GM19328 (cell line): Measurements from ENCODE around the gene MBD6.
"Not testable (repeated sequence)": the region's sequence is repeated elsewhere in the genome, so short reads cannot be mapped to it uniquely, and the experiment has no call there.

Source experiments
- ATAC-seq: cut with Tn5 transposase; IDR thresholded peaks from one replicate; pipeline ENCODE4 v1.9.1; 2021; ENCODE audit warnings: mild to moderate bottlenecking, moderate library complexity; ENCODE audit not compliant: unreplicated experiment

MBD6 gene

DNA sequence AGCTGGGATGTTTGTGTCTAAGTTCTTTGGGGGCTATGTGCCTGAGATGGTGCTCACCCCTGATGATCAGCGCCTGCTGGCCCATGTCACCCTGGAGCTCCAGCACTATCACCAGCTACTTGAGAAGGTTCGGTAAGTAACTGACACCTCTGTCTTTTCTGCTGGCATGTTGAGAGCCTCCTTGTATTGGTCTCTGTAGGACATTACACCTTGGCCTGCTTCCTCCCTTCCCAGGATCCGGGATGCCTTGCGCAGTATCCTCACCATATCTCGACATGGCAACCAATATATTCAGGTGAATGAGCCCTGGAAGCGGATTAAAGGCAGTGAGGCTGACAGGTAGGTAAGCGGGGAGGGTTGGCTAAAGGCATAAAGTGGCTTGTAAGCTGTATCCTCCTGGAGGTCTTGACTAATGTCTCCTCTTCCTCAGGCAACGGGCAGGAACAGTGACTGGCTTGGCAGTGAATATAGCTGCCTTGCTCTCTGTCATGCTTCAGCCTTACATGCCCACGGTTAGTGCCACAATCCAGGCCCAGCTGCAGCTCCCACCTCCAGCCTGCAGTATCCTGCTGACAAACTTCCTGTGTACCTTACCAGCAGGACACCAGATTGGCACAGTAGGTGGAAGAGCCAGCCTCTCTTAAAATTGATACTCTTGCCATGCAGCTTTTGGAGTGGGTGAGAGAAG, 7.8 kb upstream of the MBD6 start:
- no peak for ATAC-seq

DNA sequence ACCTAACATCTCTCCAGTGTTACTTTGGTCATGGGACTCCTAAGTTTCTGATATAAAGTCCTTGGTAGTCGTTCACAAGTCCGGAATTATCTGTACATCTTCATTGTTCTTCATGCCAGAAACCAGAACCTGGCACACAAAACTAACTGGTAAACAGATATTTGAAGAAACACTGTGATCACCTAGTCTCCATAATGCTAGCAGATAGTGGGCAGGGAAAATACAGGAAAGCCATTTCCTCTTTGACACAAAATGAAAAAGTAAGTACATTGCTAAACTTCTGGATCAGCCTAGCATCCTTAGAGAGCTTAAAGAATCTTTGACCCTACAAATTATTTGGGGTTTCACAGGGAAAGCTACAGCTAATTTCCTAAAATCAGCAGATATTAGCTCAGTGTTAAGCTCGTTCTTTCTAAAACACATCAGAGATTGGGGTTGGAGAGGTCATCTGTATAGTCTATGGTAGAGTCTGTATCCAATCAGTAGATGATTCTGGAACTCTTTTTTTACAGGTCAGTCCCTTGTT, 7.2 kb upstream of the MBD6 start:
- ATAC-seq = no peak

DNA sequence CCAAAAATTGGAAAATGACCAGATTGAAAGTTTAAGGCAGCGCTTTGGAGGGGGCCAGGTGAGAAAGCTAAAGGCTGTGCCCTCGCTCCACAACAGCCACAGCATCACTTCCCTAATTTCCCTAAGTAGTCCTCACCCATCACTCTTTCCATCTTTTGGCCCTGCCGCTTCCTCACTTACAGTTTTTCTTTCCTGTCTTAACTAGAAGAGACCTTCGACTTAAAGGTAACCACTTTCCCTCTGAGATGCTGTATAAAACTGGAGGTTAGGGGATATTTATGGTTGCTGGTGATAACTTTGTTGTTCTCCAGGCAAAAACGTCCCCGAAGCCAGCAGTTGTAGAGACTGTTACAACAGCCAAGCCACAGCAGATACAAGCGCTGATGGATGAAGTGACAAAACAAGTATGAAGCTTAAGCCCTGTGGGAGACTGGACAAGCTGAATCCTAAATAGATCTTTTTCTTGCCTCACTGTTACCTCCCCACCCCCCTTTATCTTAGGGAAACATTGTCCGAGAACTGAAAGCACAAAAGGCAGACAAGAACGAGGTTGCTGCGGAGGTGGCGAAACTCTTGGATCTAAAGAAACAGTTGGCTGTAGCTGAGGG, 6.6 kb upstream of the MBD6 start:
- no peak for ATAC-seq

DNA sequence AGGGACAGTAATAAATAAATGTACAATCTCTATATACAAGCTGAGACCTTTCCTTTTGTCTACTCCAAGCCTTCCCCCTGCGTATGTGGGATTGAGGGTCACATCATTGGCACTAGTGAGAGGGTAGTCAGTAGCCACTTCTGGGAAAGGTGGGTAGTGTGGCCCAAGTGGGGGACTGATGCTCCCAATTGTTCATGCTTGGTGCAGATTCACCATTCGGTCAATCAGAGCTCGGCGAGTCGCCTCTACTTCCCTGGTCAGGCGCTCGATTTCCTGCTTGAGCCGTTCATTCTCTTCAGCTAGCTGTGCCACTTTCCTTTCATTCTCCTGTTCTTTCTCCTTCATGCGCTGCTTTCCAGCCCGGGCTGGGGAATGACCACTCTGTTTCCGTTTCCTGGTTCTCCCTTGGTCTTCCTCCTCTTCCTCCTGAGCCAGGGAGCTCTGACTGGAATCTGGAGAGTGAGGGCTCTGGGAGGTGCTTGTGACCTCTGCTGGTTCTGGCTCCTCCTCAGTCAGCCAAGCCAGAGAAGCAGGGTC, 5.9 kb upstream of the MBD6 start:
- no peak for ATAC-seq

DNA sequence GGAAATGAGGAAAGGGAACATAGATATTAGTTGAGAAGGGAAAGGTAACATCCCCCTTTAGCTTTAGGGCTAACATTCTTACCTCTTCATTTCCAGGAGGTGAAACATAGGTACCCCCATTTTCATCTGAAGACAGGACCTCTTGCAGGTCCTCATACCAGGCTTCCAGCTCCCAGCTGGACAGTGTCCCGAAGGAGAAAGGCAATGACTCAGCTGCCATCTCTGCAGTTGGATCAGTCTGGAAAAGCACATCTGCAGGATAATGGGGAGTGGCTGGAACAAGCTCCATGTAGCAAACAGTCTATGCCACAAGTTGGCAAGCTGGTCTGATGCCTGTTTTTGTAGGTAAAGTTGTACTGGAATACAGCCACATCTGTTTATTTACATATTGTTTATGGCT, 5.4 kb upstream of the MBD6 start:
- no peak for ATAC-seq

DNA sequence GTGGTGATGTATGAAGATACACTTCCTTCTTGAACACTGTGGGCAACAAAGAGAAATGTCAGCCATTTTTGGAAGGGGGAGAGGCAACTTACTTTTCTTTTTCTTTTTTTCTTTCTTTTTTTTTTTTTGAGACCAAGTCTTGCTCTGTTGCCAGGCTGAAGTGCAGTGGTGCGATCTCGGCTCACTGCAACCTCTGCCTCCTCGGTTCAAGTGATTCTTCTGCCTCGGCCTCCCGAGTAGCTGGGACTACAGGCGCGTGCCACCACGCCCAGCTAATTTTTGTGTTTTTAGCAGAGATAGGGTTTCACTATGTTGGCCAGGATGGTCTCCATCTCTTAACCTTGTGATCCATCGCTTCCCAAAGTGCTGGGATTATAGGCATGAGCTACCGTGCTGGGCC, 4.9 kb upstream of the MBD6 start:
- not testable (repeated sequence) for ATAC-seq

DNA sequence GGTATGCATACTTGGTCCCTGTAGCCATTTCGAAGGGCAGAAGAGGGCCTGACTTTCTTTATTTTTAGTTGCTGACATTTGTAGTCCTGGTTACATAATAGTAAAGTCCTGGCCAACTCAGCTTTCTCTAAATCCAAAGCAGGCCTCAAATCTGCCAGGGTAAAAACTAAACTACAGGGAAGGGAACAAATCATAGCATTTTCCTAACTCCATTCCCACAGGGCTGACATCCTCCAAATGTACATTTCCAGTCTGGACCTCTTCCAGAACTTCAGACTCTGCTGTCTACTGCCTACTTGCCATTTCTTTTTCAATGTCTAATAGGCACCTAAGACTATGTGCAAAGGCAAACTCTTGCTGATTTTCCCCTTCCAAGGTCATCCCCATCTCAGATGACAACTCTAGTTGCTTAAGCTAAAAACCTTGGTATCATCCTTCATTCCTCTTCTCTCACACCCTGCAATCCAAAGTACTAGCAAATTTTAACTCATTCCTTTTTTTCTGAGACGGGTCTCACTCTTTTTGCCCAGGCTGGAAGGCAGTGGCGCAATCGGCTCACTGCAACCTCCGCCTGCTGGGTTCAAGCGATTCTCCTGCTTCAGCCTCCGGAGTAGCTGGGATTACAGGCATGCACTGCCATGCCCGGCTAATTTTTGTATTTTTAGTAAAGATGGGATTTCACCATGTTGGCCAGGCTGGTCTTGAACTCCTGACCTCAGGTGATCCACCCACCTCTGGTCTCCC, 4.3 kb upstream of the MBD6 start:
- ATAC-seq = no peak

DNA sequence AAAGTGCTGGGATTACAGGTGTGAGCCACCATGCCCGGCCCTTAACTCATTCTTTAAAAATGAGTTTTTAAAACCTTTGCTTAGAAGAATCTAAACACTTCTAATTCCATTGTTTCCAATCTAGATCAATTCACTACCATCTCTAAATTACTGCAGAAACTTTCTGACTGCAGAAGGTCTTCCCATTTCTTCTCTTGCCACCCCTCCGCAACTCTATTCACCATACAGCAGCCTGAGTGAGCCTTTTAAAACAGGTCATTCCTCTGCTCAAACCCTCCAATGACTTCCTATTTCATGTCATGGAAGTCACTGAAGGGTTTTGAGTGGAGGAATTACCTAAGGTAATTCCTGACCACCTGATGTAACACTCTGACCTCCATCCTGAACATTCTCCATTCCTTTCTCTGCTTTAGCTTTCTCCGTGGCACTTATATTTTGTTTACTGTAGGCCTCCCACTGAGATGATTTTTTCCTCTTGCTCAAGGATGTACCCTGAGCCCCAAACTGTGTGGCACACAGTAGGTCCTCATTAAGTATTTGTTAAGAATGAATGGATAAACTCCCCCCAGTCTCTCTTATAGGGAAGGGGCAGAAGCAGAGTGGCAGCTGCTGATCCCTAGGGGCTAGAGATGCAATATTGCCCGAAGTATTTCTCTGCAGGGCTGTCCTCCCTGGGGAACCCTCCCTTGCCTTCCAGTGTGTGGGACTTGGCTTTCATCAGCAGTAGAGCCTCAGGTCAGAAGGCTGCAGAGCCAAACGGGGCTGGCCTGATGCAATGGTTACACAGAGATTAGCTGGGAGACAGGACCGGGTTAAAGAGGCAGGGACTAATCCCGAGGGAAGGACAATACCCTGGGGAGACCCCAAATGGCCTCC, 3.5 kb upstream of the MBD6 start:
- no peak for ATAC-seq

DNA sequence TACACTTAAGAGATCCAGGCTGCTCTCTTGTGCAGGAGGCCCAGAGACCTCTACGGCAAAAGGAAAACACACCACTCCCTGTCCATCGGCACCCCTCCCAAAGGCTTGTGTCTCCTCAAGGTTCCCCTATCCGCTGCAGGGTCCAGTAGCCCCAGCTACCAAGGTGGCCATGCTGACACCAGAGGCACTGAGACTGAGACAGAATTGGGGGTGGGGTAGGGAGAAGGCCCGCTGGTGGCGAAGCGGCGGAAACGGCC, 2.9 kb upstream of the MBD6 start:
- ATAC-seq = no peak

DNA sequence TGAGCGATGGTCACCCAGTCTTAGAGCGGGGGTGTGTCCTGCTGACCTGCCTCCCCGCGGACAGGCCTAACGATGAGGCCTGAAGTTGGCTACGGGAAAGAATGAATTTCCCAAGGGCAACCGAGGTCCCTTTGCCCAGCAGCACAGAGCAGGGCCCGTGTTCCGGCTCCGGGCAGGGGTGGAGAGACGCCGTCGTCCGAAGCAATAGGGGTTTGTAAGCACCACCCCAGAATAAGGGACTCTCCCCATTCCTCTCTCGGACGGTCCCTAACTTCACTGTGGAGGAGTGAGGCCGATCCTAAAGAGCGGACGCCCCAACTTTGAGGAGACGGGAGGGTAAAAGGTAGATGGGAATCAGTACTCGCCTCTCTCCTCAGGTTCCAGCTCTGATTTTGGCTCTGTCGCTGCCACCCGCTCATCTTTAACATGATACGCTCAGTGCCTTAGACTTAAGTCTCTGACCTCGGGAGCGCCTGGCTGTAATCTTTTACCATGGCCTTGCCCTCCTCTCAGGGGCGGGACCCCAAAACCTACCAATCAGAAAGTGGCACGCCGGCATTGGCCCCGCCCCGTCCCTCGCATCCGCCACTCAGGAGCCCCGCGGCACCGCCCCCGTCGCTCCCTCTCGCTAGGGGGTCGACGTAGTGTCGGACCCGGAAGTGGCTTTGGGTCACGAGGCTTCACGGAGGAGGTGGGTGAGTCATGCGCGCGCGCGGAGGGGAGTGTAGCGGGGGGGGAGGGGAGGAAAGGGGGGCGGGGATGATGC, 2.4 kb upstream of the MBD6 start, which contains the start of gene DDIT3:
Gene DDIT3, minus strand, starts transcription at position 462 of the 766 bp plus-strand sequence. CDS start 3,108 bp downstream, outside the sequence.
- peak; percentile 61 for ATAC-seq

DNA sequence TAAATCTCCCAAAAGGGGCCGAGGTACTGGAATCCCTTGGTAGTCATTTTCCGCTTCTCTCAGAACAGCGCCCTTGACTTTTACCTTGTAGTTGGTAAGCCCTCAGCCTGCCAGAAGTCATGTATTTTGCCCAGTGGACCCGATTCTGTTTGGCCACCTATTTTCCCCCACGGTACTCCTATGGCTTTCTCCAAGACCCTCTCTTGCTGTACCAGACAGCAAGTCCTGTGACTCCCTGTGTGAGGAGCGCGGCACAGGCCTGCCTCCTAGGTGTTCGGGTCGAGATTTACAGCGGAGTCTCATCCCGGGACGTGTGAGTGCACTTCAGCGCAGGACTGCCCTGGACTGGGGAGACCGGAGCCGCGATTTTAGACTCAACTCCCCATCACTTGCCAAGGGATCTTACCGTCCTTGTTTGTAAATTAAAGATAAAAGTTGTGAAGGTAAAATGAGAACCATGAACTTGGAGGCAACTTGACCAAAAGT, 1.1 kb upstream of the MBD6 start:
- no peak for ATAC-seq

DNA sequence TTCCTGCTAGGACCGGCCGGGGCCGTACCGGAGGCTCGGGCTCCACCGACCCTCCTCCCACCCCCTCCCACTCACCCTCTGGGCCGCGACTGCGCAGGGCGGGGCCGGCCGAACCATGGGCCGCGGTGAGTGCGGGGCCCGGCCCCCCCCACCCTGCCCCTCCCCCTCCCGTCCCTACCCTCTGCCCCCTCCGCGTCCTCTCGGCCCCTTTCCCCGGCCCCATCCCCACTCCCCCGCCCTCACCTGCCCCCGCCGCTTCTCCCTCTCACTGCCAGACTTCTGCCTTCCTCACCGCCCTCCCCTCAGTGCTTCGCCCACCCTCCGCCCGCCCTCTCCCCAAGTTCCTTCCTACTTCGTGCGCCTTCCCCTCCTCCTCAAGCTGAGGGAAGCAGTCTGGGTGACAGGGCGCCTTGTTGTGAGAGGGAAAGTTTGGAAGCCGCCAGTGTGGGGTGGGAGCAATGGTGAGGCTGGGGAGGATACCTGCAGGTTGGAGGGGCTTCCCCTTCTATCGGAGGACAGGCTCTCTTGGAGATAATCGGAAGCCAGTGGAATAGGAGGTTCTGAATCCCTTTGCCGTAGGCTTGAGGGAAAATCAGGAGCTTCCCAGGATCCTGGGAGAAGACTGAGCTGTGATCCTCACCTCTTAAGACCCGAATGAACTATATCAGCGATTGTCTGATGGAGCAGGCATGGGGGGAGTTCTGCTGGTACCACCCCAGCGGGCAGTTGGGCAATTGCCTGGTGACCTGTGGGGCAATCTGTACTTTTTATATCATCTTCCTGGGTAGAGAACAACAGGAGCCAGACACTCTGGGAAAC, 472 bp downstream of the MBD6 start:
- no peak for ATAC-seq

DNA sequence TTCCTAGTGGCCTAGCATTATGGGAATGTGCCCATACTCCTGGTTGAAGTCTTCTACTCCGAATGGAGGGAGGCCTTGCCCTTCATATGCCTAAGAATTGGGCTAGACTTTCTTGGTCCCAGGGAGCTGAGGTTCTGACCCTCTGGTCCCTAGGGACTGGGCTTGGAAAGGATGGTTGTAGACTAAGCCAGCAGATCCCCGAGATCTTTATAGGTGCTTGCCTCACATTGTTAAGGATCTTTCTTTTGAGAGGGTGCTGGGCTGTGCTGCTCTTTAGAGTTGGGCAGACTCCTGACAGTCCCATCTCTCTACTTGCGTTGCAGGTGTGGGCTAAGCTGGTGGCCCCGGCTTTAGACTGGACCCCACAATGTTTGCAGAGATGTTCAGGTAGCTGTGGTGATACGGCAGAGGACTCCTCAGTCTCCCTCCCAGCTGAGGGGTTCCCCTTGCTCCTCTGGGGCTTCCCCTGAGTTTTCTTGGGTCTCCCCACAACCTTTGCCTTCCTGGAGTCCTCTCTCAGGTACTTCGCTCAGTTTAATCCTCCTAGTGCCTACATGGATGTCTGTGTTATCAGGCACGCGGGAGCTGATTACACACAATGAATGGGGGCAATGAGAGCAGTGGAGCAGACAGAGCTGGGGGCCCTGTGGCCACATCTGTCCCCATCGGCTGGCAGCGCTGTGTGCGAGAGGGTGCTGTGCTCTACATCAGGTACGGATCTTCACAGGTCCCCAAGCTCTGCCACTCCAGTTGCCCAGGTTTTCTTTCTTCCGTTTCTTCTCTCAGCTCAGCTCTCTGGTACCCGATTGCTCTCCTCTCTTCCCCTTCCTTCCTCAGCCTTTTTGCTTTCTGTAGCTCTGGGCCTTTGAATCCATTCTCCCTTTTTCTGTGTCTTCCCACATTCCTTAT, 1.3 kb downstream of the MBD6 start:
- no peak for ATAC-seq

DNA sequence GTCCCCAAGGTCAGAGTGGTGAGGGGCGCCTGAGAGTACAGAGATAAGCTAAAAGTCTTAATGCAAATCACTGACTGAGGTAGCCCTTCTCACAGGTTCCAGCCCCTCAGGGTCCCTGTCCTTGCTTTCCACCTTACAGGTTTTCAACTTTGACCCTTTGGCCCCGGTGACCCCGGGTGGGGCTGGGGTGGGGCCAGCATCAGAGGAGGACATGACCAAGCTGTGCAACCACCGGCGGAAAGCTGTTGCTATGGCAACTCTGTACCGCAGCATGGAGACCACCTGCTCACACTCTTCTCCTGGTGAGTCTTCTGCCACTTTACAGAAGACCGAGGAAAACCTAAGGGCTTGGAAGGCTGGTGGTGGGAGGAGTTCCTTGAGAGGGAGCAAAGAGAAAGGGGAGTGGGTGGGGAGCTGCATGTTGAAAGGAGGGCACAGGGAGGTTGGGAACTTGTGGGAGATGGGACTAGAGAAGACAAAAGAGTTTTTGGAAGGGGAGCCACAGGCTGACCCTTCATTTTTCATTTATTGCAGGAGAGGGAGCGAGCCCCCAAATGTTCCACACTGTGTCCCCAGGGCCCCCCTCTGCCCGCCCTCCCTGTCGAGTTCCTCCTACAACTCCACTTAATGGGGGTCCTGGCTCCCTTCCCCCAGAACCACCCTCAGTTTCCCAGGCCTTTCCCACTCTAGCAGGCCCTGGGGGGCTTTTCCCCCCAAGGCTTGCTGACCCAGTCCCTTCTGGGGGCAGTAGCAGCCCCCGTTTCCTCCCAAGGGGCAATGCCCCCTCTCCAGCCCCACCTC, 2.4 kb downstream of the MBD6 start:
- ATAC-seq = no peak

DNA sequence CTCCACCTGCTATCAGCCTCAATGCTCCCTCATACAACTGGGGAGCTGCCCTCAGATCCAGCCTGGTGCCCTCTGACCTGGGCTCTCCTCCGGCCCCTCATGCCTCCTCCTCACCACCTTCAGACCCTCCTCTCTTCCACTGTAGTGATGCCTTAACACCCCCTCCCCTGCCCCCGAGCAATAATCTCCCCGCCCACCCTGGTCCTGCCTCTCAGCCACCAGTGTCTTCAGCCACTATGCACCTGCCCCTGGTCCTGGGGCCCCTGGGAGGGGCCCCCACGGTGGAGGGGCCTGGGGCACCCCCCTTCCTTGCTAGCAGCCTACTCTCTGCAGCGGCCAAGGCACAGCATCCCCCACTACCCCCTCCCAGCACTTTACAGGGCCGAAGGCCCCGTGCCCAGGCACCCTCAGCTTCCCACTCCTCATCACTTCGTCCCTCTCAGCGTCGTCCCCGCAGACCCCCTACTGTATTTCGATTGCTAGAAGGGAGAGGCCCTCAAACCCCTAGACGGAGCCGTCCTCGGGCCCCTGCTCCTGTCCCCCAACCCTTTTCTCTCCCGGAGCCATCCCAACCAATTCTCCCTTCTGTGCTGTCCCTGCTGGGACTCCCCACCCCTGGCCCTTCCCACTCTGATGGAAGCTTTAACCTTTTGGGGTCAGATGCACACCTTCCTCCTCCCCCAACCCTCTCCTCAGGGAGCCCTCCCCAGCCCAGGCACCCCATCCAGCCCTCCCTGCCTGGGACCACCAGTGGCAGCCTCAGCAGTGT, 3.2 kb downstream of the MBD6 start:
- ATAC-seq = no peak

DNA sequence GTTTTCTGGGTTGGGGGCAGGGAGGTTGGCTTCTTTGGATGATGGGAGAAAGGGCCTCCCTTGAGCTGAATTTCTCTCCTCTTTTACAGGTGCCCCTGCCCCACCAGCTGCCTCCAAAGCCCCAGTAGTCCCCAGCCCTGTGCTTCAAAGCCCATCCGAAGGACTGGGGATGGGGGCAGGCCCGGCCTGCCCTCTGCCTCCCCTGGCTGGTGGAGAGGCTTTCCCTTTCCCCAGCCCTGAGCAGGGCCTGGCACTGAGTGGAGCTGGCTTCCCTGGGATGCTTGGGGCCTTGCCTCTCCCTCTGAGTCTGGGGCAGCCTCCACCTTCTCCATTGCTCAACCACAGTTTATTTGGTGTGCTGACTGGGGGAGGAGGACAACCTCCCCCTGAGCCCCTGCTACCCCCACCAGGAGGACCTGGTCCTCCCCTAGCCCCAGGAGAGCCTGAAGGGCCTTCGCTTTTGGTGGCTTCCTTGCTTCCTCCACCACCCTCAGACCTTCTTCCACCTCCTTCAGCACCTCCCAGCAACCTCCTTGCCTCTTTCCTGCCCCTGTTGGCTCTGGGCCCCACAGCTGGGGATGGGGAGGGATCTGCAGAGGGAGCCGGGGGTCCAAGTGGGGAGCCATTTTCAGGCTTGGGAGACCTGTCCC, 4.0 kb downstream of the MBD6 start:
- ATAC-seq = no peak
